Neural cell (in vitro differentiated cells): ENCODE measurements around the gene ABCF2.

Experiments
- EP300 ChIP-seq: fragments of 450-650 bp; conservative IDR thresholded peaks from 2 replicates; pipeline ENCODE4 v1.6.1; 2014; ENCODE audit warnings: antibody characterized with exemption, mild to moderate bottlenecking, moderate library complexity; ENCODE audit not compliant: poor library complexity, severe bottlenecking
- POLR2AphosphoS5 ChIP-seq: IDR thresholded peaks from 2 replicates; pipeline ENCODE4 v1.6.1; 2012
- TF ChIP-seq, protein P1 (sequence below): fragments of 450-650 bp; IDR thresholded peaks from 2 replicates; pipeline ENCODE4 v1.5.1; 2014; ENCODE audit warnings: antibody characterized with exemption, mild to moderate bottlenecking, moderate library complexity; ENCODE audit not compliant: poor library complexity, severe bottlenecking

DNA sequence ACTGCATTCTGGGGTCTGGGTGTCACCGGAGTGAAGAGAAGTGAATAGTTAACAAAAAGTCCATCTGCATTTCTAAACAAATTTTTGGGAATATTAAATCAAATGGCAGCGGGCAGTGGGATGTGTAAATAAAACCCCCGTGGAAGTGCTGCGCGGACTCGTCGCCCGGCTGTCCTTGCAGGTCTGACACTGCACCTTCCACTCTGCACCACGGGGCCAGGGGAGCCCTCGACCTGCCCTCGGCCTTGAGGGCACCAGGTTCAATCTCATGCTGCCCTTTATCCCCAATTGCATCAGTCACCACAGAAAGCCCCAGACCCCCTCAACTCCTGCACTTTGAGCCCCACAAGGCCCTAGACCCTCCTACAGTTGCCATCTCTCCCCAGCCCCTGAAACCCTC, 27.8 kb upstream of the ABCF2 start:
- no peak for TF ChIP-seq POLR2AphosphoS5
- TF ChIP-seq, protein P1, sequence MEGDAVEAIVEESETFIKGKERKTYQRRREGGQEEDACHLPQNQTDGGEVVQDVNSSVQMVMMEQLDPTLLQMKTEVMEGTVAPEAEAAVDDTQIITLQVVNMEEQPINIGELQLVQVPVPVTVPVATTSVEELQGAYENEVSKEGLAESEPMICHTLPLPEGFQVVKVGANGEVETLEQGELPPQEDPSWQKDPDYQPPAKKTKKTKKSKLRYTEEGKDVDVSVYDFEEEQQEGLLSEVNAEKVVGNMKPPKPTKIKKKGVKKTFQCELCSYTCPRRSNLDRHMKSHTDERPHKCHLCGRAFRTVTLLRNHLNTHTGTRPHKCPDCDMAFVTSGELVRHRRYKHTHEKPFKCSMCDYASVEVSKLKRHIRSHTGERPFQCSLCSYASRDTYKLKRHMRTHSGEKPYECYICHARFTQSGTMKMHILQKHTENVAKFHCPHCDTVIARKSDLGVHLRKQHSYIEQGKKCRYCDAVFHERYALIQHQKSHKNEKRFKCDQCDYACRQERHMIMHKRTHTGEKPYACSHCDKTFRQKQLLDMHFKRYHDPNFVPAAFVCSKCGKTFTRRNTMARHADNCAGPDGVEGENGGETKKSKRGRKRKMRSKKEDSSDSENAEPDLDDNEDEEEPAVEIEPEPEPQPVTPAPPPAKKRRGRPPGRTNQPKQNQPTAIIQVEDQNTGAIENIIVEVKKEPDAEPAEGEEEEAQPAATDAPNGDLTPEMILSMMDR: no peak
- no peak for TF ChIP-seq EP300
